Fibroblast of mammary gland (primary cell): ENCODE results near the gene CAGE1.

Source experiments
- DNase-seq: peaks from one replicate; pipeline ENCODE4 v3.0.0-alpha.2; 2010; ENCODE audit warnings: low read depth
- H3K4me3 ChIP-seq: 2 replicates; pipeline ENCODE4 v1.5.1; 2011; ENCODE audit warnings: low read depth, mild to moderate bottlenecking, low read length, moderate library complexity; ENCODE audit not compliant: control insufficient read depth
- TF ChIP-seq, protein P1 (sequence below): conservative IDR thresholded peaks from 2 replicates; pipeline ENCODE4 v1.5.1; 2011; ENCODE audit warnings: low read depth, low read length, inconsistent platforms; ENCODE audit not compliant: control insufficient read depth, insufficient read depth

Gene CAGE1

DNA sequence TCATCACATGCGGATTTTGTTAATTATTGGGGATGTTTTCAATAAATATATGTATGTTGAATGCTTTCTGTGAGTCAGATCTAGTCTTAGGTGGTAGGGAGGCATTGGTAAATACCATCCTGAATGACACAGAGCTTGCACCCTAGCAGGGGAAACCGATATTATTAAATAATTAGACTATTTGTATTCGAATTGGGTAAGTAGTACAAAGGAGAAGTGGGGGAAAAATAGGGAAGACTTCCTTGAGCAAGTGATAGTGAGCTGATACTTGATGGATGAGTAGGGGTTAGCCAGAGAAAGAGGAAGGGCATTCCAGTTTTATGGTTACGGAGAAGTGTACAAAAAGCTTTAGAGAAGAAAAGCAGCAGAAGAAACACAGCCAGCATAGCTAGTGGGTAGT lies 1.6 kb upstream of the CAGE1 start:
- peak; percentile 26 for DNase-seq
- H3K4me3 ChIP-seq: peak overlapping the region; percentile 78
- TF ChIP-seq, protein P1, sequence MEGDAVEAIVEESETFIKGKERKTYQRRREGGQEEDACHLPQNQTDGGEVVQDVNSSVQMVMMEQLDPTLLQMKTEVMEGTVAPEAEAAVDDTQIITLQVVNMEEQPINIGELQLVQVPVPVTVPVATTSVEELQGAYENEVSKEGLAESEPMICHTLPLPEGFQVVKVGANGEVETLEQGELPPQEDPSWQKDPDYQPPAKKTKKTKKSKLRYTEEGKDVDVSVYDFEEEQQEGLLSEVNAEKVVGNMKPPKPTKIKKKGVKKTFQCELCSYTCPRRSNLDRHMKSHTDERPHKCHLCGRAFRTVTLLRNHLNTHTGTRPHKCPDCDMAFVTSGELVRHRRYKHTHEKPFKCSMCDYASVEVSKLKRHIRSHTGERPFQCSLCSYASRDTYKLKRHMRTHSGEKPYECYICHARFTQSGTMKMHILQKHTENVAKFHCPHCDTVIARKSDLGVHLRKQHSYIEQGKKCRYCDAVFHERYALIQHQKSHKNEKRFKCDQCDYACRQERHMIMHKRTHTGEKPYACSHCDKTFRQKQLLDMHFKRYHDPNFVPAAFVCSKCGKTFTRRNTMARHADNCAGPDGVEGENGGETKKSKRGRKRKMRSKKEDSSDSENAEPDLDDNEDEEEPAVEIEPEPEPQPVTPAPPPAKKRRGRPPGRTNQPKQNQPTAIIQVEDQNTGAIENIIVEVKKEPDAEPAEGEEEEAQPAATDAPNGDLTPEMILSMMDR: no peak

GRCh38 chr6:7390226-7390878 lies 810 bp upstream of the CAGE1 start:
- TF ChIP-seq, protein P1: peak; percentile 0
- peak overlapping the region; percentile 78 for H3K4me3 ChIP-seq
- DNase-seq: no peak

GRCh38 chr6:7389162-7389450 lies 436 bp downstream of the CAGE1 start:
- H3K4me3 ChIP-seq: peak overlapping the region; percentile 78
- TF ChIP-seq, protein P1: no peak
- DNase-seq: peak; percentile 54

DNA sequence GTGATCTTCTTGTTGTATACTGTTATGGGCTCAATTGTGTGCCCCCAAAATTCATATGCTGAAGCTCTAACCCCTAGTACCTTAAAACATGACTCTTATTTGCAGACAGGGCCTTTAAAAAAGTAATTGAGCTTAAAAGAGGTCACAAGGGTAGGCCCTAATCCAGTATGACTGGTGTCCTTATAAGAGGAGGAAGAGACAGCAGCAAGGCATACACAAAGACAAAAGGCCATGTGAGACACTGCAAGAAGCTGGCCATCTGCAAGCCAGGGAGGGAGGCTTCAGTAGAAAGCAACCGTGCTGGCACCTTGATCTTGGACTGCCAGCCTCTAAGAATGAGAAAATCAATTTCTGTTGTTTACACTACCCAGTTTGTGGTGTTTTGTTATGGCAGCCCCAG lies 8.4 kb downstream of the CAGE1 start:
- H3K4me3 ChIP-seq: no peak overlapping the region
- TF ChIP-seq, protein P1: no peak
- DNase-seq: no peak

DNA sequence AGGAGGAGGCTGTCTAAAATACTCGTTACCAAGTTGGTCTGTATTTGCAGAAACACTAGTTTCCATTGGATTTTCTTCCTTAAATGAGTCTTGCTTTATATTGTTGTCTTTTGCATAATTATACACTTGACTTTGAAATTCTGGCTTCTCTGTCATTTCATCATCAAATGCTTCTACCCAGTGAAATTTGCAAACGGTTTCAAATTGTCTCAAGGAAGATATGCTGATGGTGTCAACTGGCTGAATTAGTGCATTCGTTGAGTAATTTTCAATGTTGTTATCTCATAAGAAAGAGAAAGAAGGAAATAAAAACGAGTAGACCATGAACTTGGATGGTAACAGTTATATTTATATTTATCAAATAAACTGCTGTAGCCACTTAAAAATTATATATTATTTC lies 10.8 kb downstream of the CAGE1 start:
- DNase-seq: no peak
- TF ChIP-seq, protein P1: no peak
- no peak overlapping the region for H3K4me3 ChIP-seq

GRCh38 chr6:7377961-7378360 lies 11.6 kb downstream of the CAGE1 start:
- no peak overlapping the region for H3K4me3 ChIP-seq
- DNase-seq: no peak
- TF ChIP-seq, protein P1: no peak

GRCh38 chr6:7373739-7374138 lies 15.8 kb downstream of the CAGE1 start:
- no peak overlapping the region for H3K4me3 ChIP-seq
- DNase-seq: no peak
- TF ChIP-seq, protein P1: no peak
